NCI-H2029 treated with DMSO at 0.1 percent for 48 hours (cell line): ENCODE measurements around the gene SORCS3.

Experiments
- DNase-seq: peaks from one replicate; lab custom pipeline; 2025; lab: John Stamatoyannopoulos, UW

Gene SORCS3

DNA sequence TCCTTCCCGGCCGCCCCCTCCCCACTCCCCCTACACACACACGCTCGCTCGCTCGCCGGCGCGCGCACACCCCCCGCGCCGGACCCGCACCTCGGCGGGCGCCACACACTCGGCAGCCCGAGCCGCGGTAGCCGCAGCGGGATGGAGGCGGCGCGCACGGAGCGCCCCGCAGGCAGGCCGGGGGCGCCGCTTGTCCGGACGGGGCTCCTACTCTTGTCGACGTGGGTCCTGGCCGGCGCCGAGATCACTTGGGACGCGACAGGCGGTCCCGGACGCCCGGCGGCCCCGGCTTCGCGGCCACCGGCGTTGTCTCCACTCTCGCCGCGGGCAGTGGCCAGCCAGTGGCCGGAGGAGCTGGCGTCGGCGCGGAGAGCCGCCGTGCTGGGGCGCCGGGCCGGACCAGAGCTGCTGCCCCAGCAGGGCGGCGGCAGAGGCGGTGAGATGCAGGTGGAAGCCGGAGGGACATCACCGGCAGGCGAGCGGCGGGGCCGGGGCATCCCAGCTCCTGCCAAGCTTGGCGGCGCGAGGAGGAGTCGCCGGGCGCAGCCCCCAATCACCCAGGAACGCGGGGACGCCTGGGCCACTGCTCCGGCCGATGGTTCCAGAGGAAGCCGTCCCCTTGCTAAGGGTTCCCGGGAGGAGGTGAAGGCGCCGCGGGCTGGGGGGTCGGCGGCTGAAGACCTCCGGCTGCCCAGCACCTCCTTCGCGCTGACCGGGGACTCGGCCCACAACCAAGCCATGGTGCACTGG, at the start of gene SORCS3:
Gene SORCS3, plus strand, starts transcription at position 104 of the 750 bp plus-strand sequence.
- no peak for DNase-seq

DNA sequence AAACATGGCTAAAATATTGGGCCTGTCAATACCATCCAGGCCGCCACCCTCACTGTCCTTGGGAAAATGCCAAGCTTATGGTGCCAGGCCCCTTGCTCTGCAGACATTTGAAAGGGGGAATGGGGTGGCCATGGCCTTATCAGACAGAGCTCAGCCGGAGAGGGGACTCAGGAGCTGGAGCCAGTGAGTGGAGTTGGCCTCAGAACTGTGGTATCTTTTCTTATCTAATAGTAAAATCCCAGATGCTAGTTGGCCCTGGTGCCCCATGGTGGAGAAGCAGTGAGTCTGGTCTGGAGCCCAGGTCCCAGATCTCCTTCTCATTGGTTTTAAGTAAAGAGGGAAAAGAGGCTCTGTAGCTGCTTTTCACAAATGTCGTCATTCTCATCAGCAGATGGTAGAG, 49.6 kb upstream of the SORCS3 start:
- no peak for DNase-seq

DNA sequence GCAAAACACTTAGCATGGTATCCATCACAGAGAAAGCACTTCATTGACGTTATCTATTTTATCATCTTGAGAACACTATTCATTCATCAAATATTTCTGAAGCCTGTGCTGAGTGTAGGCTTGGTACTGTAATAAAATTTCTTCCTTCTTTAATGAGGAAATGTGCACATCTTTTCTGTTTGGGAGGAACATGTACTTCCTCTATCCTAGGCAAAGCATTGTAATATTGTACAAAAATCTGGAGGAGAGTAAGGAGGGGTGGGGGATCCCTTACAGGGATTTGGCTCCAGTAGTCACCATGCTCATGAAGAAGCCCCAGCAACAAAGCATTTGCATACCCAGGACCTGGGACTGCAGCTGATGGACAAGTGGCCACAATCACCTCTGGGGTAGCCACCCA, 39.9 kb upstream of the SORCS3 start:
- DNase-seq = no peak

DNA sequence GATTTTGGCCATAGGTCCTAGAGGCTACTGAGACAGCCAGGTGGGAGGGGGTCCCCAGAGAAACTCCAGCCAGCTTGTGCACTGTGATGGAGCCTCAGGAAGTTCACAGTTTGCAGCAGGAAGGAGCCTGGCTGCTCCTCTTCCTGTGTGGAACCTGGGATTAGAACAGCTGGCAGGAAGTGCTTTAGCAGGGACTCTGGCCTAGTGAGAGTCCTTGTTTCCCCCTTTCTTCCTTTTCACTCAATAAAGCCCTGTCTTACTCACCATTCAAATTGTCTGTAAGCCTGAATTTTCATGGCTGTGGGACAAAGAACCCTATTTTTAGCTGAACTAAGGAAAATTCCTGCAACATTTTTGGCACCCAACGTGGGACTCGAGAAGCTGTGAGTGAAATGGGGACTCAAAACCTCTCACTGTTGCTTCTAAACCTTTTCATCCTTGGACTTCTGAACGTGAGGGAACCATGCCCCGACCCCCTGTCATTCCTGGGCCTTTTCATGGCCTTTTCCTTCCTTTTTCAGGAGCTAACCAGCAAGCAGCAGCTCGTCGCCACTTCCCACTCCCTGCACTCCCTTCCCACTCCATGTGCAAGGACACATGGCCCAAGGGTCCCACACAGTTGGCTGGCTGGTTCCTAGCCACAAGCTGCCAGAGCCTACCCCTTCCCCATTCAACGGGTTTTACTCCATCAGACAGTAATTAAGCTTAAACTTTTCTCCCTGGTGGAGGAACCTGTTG, 32.8 kb upstream of the SORCS3 start:
- DNase-seq = no peak

DNA sequence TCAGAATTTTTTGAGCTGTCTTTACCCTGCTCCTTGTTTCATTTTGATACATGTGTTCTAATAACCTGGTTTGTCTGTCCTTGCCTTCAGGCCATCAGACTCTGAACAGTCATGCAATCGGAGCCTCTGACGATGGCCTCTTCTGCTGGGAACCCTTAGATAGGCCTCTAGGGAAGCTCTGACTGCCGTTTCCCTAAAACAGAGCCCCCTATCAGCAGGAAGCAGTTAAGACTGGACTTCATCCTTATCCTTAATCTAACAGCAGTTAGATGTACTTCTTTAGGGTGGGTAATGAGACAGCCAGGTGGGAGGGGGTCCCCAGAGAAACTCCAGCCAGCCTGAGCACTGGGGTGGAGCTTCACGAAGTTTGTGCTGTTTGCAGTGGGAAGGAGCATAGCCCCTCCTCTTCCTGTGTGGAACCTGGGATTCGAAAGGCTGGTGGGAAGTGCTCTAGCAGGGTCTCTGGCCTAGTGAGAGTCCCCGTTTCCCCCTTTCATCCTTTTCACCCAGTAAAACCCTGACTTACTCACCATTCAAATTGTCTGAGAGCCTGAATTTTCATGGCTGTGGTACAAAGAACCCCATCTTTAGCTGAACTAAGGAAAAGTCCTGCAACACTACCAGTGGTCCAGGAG, 28.4 kb upstream of the SORCS3 start:
- DNase-seq = no peak

DNA sequence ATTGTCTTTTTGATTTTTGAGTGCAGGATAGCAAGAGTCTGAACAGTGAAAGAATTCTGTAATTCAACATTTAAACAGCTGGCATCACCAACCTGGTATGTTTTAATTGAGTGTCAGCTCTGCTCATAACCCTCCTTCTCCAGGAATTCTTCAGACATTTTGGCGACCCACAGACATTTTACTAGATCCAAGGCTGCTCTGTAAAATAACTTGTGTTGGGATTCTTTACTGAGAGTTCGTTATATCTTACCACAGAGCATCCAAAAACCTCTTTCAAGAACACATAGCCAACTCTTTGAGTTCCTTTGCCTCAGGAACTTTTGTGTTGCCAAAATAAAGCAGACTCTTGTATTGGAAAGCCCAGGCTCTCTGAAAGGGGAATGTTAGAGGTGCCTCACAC, 27.7 kb upstream of the SORCS3 start:
- no peak for DNase-seq

DNA sequence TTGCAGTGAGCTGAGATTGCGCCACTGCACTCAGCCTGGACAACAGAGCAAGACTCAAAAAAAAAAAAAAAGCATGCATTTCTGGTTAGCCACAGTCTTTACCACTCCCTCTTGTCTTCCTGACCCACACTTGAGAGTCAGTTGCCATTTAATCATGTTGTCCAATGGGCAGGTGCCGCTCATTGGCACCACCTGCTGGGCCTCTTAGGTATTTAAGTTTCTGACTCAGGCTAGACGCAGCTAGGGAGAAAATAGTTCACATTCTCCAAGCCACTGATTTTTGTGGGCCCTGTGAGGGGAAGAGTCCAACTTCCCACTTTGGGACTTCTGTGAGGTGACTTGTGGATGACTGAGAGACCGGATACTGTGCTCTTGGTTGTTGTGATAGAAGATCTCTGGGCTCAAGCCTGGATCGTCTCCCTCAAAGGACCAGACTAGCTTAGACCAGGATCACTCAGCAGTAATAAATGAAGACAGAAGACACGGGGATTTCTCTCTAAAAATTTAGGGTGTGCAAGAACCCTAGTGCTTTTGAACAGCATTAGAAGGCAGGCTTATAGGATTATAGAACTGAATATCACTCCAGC, 26.8 kb upstream of the SORCS3 start:
- no peak for DNase-seq

DNA sequence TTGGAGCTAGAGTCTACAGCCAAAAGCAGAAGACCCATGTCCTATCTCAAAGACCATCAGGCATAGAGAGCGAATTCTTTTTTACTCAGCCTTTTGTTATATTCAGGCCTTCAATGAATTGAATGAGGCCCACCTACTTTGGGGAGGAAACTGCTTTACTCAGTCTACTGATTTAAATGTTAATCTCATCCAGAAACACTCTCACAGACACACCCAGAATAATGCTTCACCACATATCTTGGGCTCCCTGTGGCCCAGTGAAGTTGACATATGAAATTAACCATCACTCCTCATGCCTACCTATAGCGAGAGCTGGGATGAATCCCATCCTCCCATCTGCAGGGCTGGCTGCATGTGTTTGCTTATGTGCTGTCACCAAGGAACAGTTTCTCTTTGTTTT, 26.0 kb upstream of the SORCS3 start:
- DNase-seq = no peak

DNA sequence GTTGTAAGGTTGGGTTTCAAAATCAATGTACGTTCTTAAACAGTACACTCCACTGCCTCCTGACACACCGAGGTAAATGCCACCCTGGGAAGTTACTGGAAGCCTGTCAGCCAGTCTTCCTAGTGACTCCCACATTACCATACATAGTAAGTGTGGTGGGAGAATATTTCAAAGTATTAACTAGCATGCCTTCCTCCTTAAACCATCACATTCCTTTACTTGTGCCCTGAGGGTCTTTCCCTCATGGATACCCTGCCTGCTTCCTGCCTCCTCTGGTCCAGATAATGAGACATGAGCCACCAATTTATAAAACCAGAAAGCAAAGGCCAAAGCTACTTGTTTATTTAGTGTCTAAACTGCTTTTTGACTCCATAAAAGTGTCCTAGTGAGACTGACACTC, 23.3 kb upstream of the SORCS3 start:
- no peak for DNase-seq

DNA sequence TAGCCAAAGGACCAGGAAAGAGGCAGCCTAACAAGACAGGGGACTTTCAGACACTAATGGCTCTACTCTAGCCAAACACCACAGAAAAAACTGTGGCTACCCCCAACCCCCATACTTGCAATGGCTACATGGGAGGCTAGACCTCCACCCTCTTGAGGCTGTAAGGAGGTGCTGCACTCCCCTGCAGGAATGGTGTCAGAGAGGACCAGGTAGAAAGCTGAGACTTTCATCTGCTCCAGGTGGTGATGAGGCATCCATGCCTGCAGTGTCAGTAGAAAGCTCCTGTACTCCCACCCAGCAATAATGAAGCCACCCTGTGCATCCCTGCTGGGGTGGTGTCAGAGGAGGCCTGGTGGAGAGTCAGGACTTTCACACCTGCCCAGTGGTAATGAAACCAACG, 18.9 kb upstream of the SORCS3 start:
- no peak for DNase-seq

DNA sequence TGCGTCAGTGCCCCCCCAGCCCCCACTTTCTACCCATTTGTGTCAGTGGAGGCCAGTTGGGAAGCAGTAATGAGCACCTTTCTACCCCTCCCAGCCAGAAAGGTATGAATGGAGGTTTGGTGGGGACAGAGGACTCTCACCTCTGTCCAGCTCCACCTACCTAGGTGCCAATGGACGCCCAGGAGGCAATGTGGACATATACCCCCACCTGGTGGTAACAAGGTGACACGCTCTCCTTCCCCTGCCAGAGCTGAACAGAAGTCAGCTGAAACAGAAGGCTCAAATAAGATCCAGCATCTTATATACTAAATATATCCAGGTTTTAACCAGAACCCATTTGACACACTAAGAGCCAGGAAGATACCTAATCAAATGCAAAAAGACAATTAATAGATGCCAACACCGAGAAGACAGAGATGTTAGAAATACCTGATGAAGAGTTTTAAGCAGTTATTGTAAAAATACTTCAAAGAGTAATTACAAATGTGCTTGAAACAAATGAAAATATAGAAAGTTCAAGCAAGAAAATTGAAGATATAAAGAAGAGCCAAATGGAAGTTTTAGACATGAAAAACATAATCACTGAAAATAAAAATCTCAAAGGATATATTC, 18.4 kb upstream of the SORCS3 start:
- DNase-seq = no peak

DNA sequence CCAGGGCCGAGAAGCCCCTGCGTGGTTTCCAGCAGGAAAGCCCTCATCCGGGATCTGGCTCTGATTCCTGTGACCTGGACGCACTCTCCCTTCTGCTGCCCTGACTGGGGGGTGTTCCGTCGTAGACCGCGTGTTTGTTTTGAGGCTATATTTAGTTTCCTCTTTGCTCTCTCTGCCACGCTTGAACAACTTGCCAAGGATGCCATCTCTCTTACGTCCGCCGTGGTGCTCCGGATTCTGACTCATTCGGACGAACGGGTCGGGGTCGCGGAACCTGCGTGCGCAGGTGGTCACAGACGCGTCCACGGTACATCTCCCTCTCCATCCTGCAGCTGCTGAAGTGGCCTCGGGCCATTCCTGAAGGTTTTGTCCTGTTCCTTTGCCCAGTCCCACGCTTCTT, 10.4 kb upstream of the SORCS3 start:
- no peak for DNase-seq

DNA sequence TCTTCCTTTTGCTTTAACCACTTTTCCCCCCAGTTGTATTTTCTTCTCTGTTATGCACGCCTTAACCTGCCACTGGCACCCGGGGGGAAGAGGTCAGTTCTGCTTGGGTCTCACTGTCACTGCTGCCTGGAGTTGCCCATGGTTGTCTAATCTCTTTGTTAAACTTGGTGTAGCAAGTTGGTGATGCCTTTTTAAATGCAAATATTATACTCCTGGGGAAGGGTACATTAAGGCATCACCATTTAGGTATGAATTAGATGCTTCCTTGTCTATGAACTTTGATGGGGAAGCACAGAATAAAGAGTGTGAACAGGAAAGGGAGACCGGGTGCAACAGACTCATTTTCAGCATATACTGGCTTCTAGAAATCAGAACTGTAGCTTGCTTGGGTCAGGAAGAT, 9.1 kb upstream of the SORCS3 start:
- DNase-seq = no peak

DNA sequence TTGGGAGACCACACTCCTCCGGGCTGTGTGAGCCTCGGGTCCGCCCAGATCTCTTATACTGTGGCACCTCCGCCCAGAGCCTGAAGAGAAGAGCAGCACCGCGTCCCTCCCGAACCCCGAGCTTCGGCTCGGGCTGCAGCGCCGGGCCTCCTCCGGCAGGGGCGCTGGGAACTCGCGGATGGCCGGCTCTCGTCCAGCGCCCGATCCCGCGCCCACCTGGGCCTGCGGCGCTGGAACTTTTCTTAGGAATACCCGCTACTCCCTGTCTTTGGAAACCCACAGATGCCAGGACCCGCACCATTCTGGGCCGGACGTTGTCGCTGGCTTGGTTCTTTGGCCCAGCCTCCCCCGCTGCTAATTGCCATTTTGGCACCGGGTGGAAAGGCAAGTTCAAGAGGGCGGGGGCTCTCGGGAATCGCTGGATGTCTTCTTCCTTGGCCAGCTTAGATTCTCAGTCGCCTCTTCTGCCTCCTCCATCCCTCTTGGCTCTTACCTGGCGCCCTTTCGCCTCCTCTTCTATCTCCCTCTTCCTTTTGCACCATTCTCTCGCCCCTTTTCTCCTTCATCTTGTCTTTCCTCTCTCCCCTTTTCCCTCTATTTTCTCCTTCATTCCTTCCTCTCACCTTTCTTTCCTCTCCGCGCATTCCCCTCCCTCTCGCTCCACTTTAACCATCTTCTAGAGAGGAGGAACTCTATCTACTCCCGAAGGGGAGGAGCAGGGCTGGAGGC, 2.1 kb upstream of the SORCS3 start:
- DNase-seq = no peak

DNA sequence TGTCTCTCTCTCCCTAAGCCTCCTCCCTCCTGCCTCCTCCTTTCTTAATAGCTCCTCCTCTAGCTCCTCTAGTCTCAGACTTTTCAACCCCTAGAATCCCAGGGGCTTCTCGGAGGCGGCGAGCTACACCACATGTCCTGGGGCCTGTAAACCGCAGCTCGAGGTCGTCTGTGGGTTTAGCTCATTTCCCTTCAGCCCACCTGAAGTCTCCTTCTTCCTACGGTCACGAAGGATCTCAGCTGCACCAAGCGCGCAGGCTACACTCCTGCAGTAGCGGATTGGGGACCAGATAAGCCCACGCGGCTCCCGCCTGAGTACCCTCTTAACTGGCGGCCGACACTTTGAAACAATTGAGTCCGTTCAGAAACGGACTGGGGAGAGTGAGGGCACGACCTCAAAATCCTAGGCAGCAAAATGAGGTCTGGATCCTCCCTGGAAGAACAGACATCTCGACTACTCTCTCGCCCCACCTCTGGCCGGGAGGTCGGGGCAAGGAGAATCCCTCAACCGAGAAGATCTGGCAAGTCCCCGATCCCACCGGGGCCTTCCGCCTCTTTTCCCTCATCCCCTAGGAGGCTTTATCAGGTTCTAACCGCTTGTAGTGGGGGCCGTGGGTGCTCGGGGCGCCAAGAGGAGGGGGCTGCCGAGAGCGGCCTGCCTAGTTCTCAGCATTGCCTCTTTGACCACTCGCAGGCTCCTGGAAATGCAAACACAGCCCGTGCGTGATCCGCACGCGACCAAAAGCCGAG, 1.3 kb upstream of the SORCS3 start:
- DNase-seq = no peak

DNA sequence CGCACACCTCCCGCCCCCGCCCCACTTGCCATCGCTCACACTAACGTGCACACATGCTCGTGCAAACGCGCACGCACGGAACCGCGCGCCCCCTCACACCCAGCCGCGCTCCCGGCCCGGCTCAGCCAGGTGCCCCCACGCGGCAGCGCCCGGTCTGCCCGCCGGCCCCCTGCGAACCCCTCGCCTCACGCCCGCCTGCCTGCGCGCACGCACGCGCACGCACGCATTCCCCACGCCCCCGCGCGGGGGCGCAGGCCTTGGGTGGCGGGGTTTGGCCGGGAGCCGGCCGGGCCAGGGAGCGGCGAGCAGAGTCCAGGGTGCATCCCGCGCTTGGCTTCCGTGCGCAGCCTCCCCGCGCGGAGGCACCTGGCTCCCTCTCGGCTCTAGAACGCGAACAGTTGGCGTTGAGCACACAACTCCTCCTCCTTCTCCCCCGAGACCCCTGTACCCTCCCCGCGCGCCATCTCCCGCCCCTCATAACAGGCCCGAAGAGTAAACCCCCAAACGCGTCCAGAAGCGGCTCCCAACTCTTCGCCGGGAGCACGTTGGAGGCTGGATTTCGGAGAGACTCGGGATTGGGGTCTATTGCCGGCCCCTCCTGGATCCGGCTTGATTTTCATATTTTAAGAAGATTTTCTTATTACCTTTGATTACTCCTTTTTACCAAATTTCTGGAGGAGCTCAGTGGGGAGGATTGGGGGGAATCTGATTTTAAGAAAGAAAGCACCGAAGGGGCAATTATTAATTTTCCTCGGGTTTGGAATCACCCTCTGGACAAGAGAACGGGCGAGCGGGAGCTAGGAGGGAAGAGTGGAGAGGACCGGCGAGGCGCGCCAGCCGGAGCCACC, 527 bp upstream of the SORCS3 start:
- DNase-seq = no peak

DNA sequence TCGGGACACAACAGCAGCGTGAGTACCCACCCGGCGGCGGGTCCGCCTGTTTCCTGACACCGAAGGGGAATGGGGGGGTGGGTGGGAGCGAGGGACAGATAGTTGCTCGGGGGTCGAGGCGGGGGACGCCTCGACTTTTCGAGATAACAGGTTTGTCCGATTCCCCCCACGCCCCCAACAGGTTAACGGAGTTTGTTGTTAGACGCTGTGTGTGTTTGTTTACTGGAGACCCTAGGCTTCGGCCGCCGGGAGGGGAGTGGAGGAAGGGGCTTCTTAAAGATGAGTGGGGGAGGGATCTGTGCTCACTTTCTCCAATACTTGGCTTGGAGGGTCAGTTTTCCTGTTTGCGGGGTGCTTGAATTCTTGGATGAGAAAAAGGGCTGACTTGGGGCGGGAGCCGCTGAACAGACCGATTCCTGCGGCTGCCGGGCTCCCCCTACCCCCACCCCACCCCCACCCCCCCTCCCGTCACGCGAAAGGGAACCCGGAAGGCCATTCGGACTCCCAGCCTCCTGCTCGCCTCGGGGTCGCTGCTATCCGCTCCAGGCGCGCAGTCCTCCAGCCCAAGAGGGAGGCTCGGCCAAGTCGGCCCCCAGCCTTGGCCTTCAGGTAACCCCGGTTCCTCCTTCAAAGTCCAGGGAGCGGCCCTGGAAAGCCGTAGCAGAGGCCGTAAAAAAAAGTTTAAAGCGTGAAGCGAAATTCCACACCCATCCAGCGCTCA, 1.0 kb downstream of the SORCS3 start:
- no peak for DNase-seq

DNA sequence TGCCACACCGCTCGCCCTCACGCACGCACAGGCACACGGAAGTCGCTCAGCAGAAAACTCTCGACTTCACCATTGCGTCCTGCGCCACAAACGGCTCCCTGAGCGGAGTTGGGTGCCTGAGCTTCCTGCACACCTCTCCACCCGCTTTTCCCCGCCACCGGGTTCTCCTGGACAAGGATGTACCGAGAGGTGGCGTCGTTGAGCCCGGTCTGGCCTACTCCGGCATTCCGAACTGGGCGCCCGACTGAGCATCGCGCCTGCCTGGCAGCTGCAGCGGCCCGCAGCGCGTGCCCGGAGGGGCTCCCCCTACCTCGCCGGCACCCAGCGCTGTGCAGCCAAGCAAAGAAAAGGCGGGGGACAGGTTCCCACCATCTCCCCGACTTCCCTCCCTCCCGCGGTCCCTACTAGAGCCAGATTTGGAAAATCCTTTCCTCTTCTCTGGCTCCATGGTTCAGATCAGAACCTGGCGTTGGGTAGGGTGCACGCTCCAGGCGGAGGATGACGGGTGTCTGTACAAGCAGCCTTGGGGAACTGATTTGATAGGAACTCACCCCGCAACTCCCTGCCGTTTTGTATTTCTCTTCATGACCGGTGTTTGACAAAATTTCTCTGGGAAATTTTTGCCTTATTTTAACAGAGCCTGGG, 1.7 kb downstream of the SORCS3 start:
- DNase-seq = no peak

DNA sequence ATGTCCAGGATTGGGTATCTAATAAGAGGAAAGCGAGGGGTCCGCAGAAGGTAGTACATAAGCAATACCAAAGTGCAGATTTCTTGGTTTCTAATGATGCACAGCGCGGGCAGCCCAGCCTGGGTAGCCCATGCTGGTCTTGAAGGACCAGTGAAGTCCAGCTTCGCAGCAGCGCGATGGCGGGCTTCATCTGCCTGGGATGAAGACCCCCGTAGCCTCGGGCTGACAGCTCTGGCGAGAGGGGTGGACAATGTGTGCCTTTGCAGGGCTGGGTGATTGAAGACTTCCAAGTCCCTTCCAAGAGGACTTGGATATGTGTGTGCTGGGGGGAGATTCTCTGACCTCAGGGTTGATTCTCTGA, 2.2 kb downstream of the SORCS3 start:
- no peak for DNase-seq
